ENCODE data around the gene MDK.
A peak's percentile ranks its signal among the peaks of the same experiment; 100 is the strongest.
"Not testable (repeated sequence)": the region's sequence is repeated elsewhere in the genome, so short reads cannot be mapped to it uniquely, and the experiment has no call there.

The MDK gene

DNA sequence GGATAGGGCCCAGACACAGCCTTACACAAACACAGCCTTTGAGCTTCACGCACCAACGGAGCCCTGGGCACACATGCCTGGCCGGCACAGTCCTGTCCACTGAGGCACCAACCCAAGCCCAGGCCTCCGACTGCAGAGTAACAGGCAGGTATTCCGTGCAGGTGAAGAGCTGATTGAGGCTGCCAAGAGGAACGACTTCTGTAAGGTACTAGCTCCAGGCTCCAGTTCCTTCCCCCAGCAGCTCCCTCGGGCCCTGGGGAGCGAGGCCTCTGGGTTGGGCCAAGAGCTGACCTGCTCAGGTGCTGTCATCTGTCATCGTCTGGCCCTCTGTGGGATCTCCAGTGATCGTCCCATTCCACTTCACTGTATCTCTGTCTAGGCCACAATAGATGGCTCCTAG is 3.2 kb upstream of the MDK start:
- in situ Hi-C loops (cut with HindIII; ENCODE audit: low sequenced_read_pairs) = loop anchor here (5.0 kb wide), 1 partner anchor 94 kb away; no protein-coding TSS in a partner anchor
- H3K4me3 ChIP-seq (ENCODE audit: low read depth, low read length) = no peak overlapping the region
- no peak for DNase-seq (ENCODE audit: low read depth)
- TF ChIP-seq, protein P1, sequence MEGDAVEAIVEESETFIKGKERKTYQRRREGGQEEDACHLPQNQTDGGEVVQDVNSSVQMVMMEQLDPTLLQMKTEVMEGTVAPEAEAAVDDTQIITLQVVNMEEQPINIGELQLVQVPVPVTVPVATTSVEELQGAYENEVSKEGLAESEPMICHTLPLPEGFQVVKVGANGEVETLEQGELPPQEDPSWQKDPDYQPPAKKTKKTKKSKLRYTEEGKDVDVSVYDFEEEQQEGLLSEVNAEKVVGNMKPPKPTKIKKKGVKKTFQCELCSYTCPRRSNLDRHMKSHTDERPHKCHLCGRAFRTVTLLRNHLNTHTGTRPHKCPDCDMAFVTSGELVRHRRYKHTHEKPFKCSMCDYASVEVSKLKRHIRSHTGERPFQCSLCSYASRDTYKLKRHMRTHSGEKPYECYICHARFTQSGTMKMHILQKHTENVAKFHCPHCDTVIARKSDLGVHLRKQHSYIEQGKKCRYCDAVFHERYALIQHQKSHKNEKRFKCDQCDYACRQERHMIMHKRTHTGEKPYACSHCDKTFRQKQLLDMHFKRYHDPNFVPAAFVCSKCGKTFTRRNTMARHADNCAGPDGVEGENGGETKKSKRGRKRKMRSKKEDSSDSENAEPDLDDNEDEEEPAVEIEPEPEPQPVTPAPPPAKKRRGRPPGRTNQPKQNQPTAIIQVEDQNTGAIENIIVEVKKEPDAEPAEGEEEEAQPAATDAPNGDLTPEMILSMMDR (IDR thresholded peaks at IDR 0.05; ENCODE audit: low read depth, low read length, missing control alignments) = no peak

DNA sequence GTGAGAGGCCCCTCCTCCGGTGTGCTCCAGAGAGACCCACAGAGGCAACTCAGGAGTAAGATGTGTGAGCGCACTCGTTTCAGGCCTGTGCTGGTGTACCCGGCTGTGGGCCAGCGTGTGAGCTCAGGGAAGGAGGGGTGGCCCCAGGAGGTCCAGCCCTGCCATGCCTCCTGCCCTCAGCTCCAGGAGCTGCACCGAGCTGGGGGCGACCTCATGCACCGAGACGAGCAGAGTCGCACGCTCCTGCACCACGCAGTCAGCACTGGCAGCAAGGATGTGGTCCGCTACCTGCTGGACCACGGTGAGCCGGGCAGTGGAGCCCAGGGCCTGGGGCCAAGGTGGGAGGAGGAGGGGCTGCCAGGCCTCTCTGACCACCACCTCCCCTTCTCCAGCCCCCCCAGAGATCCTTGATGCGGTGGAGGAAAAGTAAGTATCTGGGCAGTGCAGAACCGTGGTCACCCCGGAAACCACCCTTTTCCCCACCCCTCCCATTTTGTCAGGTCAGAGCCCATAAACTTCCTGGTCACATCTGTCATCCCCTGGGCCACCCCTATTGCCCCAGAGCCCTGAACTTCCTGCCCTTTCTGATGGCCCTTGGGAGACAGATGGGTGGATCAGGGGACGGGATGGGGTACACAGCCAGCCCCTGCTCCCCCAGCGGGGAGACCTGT is 2.5 kb upstream of the MDK start:
- no peak for DNase-seq (ENCODE audit: low read depth)
- H3K4me3 ChIP-seq (ENCODE audit: low read depth, low read length) = no peak overlapping the region
- in situ Hi-C loops (cut with HindIII; ENCODE audit: low sequenced_read_pairs) = loop anchor here (5.0 kb wide), 1 partner anchor 93 kb away; no protein-coding TSS in a partner anchor
- TF ChIP-seq, protein P1 (IDR thresholded peaks at IDR 0.05; ENCODE audit: low read depth, low read length, missing control alignments) = no peak

DNA sequence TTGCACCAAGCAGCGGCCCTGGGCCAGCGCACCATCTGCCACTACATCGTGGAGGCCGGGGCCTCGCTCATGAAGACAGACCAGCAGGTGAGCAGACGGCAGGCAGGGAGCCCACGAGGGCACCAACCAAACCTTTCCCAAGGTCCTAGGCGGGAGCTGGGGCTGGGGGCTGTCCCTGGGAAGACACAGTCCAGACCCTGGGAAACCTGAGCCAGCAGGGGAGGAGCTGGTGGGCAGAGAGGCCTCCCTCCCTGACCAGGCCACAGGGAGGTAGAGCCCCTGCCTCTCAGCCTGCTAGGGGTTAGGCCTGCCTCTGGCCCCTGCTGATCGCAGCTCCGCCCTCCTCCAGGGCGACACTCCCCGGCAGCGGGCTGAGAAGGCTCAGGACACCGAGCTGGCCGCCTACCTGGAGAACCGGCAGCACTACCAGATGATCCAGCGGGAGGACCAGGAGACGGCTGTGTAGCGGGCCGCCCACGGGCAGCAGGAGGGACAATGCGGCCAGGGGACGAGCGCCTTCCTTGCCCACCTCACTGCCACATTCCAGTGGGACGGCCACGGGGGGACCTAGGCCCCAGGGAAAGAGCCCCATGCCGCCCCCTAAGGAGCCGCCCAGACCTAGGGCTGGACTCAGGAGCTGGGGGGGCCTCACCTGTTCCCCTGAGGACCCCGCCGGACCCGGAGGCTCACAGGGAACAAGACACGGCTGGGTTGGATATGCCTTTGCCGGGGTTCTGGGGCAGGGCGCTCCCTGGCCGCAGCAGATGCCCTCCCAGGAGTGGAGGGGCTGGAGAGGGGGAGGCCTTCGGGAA is 1.8 kb upstream of the MDK start:
- not testable (repeated sequence) for DNase-seq (ENCODE audit: low read depth); H3K4me3 ChIP-seq (ENCODE audit: low read depth, low read length)
- in situ Hi-C loops (cut with HindIII; ENCODE audit: low sequenced_read_pairs) = loop anchor here (5.0 kb wide), 1 partner anchor 93 kb away; no protein-coding TSS in a partner anchor

DNA sequence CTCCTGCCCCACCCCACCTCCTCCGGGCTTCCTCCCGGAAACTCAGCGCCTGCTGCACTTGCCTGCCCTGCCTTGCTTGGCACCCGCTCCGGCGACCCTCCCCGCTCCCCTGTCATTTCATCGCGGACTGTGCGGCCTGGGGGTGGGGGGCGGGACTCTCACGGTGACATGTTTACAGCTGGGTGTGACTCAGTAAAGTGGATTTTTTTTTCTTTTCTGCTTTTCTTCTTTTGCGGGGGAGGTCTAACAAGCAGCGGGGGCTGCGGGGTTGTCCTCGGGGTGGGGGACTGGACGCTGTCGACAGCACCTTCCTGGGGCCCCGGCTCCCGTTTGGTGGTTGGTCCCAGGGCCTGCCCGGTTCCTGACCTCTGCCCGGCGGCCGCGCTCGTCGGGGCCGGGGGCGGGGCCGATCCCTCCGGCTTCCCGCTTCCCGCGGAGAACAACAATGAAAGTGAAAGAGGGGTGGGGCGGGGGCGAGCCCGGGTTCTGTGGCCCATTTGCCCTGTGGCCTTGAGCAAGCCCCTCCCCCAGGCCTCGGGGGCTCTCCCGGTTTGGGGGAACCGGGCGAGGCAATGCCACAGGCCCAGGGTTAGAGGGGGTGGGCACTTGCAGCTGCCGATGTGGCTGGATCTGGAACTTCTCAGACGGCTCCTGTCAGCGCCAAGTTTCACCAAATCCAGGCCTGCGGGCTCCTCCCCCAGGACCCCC is 975 bp upstream of the MDK start:
- no peak for DNase-seq (ENCODE audit: low read depth)
- TF ChIP-seq, protein P1 (IDR thresholded peaks at IDR 0.05; ENCODE audit: low read depth, low read length, missing control alignments) = no peak
- peak overlapping the region; percentile 39 for H3K4me3 ChIP-seq (ENCODE audit: low read depth, low read length)
- in situ Hi-C loops (cut with HindIII; ENCODE audit: low sequenced_read_pairs) = no loop called here

DNA sequence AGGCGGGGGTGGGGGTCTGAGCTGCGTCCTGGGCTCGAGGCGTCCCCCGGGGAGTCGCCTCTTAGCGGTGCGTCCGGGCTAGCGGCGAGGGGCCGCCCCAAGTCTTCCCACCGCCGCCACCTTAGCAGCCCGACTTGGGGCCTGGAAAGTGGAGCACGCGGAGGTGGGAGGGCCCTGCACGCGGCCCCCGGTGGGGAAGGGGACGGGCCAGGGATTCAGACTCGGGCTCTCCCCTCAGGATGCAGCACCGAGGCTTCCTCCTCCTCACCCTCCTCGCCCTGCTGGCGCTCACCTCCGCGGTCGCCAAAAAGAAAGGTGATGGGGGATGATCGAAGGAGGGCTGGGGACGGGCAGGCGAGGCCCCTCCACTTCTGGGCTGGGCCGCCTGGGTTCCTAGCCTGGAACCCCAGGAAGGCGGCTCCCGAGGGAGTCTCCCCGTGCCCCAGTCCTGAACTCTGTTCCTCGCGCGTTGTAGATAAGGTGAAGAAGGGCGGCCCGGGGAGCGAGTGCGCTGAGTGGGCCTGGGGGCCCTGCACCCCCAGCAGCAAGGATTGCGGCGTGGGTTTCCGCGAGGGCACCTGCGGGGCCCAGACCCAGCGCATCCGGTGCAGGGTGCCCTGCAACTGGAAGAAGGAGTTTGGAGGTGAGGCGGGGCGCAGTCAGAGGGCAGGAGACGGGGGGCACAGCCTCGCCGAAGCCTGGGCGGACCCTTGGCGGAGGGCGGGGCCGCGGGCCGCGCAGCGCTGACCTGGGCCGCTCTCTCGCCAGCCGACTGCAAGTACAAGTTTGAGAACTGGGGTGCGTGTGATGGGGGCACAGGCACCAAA is 563 bp downstream of the MDK start:
- in situ Hi-C loops (cut with HindIII; ENCODE audit: low sequenced_read_pairs) = no loop called here
- DNase-seq (ENCODE audit: low read depth) = no peak
- peak overlapping the region; percentile 60 for H3K4me3 ChIP-seq (ENCODE audit: low read depth, low read length)
- TF ChIP-seq, protein P1 (IDR thresholded peaks at IDR 0.05; ENCODE audit: low read depth, low read length, missing control alignments) = no peak

DNA sequence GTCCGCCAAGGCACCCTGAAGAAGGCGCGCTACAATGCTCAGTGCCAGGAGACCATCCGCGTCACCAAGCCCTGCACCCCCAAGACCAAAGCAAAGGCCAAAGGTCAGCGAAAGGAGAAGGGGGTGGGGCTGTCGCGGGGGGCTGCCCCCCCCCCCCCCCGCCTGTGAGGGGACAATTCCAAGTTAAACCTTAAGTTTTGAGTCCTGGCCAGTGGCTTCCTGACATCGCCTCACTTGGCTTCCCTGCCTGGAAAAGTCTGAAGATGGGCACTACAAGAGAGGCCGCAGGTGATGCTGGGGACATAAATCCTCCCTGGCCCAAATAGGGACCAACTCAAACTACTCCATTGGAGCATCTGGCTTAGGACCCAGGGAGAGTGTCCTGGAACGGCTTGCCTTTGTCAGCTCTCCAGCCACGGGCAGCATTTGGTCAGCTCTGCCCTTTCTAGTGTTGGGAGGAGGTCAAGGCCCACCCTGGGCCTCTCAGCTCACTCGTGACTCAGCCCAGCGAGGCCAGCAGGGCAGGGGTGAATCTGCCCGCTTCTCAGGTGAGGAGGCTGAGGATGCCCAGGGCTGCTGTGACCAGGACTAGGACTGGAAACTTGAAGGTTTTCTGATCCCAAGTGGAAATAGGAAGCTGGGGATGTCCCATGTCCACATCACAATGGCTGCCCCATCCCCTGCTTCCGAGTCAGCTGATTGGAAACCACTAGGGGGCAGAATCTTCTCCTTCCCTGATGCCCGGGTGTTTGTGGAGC is 1.4 kb downstream of the MDK start:
- TF ChIP-seq, protein P1 (IDR thresholded peaks at IDR 0.05; ENCODE audit: low read depth, low read length, missing control alignments) = peak; percentile 66
- peak overlapping the region; percentile 60 for H3K4me3 ChIP-seq (ENCODE audit: low read depth, low read length)
- in situ Hi-C loops (cut with HindIII; ENCODE audit: low sequenced_read_pairs) = no loop called here
- DNase-seq (ENCODE audit: low read depth) = no peak

All from astrocyte of the cerebellum (primary cell).